Lung (tissue), 12 donors: ENCODE results near the gene PROM1. TPM values are rescaled to one million over a fixed set of nuclear protein-coding genes. Genes with fewer than 3 reads are reported as not detected.

Experiments
- ATAC-seq: fragments of 200-7000 bp; cut with Tn5 transposase; one replicate; pipeline ENCODE4 v1.9.1; 2020; ENCODE audit warnings: moderate number of reproducible peaks; ENCODE audit not compliant: insufficient read depth, low FRiP score
- DNase-seq, 3 donors: peaks; one replicate each; pipeline ENCODE4 v3.0.0-alpha.2; 2013 to 2017
- H3K27ac ChIP-seq, 2 donors: one replicate each; pipeline ENCODE4 v1.5.1; 2013; ENCODE audit warnings: mild to moderate bottlenecking in 2 of 2, moderate library complexity in 2 of 2, control low read depth in 1 of 2, inconsistent platforms in 1 of 2, low read depth in 1 of 2, low read length in 1 of 2
- H3K27me3 ChIP-seq, 3 donors: one replicate each; pipeline ENCODE4 v1.5.1; 2013; ENCODE audit warnings: low read length in 2 of 3; ENCODE audit not compliant: control insufficient read depth in 3 of 3, insufficient read depth in 3 of 3
- H3K36me3 ChIP-seq, 4 donors: one replicate each; pipeline ENCODE4 v1.5.1; 2013; ENCODE audit warnings: low read length in 4 of 4, mild to moderate bottlenecking in 1 of 4, moderate library complexity in 1 of 4; ENCODE audit not compliant: control insufficient read depth in 4 of 4, insufficient read depth in 4 of 4
- H3K4me1 ChIP-seq, 5 donors: one replicate each; pipeline ENCODE4 v1.5.1; 2013; ENCODE audit warnings: low read length in 5 of 5, mild to moderate bottlenecking in 2 of 5, moderate library complexity in 1 of 5; ENCODE audit not compliant: control insufficient read depth in 5 of 5, insufficient read depth in 5 of 5
- H3K4me3 ChIP-seq: one replicate; pipeline ENCODE4 v1.5.1; 2013; ENCODE audit warnings: mild to moderate bottlenecking, control low read depth, moderate library complexity
- H3K9ac ChIP-seq, 2 donors: one replicate each; pipeline ENCODE4 v1.5.1; 2013; ENCODE audit warnings: low read length in 2 of 2, control low read depth in 1 of 2; ENCODE audit not compliant: insufficient read depth in 1 of 2
- H3K9me3 ChIP-seq, 4 donors: one replicate each; pipeline ENCODE4 v1.5.1; 2013; ENCODE audit warnings: low read length in 3 of 4, mild to moderate bottlenecking in 1 of 4, moderate library complexity in 1 of 4; ENCODE audit not compliant: control insufficient read depth in 4 of 4, insufficient read depth in 3 of 4
- WGBS, 2 donors: extraction: QIAGEN DNeasy Blood & Tissue Kit; methylation state at CpG; one replicate each; pipeline ENCODE4 v1.1.7; 2013; 5-methylcytosine and 5-hydroxymethylcytosine counted together
- polyA plus RNA-seq, 2 donors: library from polyadenylated mRNA; stranded (reverse); fragments of 200-250 nt; gene quantifications; one replicate each; pipeline ENCODE4 v1.2.1, GENCODE V29; 2013
- total RNA-seq, 2 donors: library from RNA; depleted of rRNA in 1 of 2; stranded (reverse); fragments of >200 nt in 1 of 2; gene quantifications; one replicate each; pipeline ENCODE4 v1.2.1, GENCODE V29; 2014 to 2021
- TF ChIP-seq, protein P1 (sequence below): IDR thresholded peaks from 2 replicates; pipeline ENCODE4 v1.5.1; 2012; ENCODE audit warnings: mild to moderate bottlenecking; ENCODE audit errors: control extremely low read depth, extremely low read depth
- donor health status: control.
- donor health status: control.
- donor health status: Bipolar disorder and iron deficiency.
- donor health status: healthy.
- donor health status: DM: yes; HTN: yes; CAD: no.

PROM1 gene
- total and polyA plus RNA-seq, 4 donors = 6.7 to 49.5 (median 27.6) TPM

DNA sequence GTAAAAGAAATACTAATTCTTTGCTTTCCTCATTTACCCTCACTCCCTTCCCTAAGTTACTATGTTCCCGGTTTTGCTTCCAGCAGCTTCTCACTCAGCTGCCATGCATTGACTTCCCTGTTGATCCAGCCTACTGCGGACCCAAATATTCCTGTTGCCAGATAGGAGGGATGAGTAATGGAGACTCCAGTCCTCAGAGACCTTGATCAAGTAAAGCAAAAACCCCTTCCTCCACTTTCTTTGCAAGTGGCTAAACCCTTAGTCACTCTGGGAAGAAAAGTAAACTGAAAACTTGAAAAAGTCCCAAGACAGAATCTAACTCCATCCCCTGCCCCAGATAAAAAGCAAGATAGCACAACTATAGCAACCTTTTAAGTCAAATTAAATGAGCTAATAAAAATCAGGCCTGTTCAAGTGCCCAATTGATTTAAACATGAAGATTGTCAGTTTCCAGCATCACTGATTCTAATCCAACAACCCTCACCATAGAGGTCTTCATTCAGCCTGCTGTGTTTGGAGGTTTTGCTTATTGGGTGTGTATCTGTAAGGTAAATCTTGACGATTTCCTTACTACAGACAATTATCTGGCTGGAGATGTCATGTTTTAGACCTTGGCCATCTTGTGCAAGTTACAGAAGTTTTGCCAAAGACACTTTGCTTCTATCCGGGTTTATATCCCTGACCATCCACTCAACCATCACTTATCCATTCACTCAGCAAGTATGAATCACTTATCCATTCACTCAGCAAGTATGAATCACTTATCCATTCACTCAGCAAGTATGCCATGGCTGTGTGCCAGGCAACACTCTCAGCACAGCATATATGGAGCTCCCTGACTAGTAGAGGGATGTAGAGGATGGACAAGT is 162.9 kb downstream of the PROM1 start:
- no peak overlapping the region for H3K4me3 ChIP-seq
- DNase-seq (peak in 2 of 3 donors; percentile 25 to 45), ATAC-seq (peak; percentile 83)
- 62 to 80% methylated on average over 4 of the region's 4 CpGs for WGBS, 2 donors
- H3K36me3 ChIP-seq = no peaks in the 10 kb centered on the region
- no peaks in the 10 kb centered on the region for H3K9me3 ChIP-seq
- H3K27me3 ChIP-seq = no peaks in the 10 kb centered on the region
- H3K27ac ChIP-seq = no peak overlapping the region
- no peak overlapping the region for H3K9ac ChIP-seq
- H3K4me1 ChIP-seq = peaks cover 0 to 4% (median 0%) of the 10 kb centered on the region in 5 donors
- TF ChIP-seq, protein P1, sequence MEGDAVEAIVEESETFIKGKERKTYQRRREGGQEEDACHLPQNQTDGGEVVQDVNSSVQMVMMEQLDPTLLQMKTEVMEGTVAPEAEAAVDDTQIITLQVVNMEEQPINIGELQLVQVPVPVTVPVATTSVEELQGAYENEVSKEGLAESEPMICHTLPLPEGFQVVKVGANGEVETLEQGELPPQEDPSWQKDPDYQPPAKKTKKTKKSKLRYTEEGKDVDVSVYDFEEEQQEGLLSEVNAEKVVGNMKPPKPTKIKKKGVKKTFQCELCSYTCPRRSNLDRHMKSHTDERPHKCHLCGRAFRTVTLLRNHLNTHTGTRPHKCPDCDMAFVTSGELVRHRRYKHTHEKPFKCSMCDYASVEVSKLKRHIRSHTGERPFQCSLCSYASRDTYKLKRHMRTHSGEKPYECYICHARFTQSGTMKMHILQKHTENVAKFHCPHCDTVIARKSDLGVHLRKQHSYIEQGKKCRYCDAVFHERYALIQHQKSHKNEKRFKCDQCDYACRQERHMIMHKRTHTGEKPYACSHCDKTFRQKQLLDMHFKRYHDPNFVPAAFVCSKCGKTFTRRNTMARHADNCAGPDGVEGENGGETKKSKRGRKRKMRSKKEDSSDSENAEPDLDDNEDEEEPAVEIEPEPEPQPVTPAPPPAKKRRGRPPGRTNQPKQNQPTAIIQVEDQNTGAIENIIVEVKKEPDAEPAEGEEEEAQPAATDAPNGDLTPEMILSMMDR = no peak

DNA sequence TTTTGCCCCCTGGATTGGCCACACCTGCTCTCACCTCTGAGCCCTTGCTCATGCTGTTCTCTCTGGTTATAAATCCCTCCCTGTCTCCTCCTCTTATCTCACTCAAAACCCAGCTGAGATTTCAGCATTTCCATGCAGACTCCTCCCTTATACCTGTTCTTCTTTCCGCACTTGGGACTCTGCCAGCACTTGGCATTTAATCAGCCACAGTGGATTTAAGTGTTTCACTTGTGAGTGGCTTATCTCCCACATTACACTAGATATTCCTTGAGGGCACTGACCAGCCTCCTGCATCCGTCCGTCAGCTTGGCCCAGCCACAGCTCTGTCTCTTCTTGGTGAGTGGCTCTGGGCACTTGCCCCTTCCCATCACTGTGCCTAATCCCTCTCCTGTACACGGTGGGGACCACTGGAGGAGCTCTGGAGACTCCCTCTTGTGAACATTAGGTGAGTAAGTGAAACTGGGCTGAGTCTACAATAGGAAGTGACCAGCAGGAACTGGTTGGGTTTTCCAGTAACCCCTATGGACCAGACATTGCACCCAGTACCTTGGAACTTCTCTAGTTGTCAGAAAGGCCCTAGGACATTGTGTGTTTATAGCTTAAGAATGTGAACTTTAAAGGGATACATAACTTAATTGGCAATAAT is 165.2 kb downstream of the PROM1 start:
- ATAC-seq (peak; percentile 63), DNase-seq (peak in 2 of 3 donors; percentile 19 to 48)
- H3K27ac ChIP-seq = no peak overlapping the region
- H3K4me3 ChIP-seq = no peak overlapping the region
- H3K27me3 ChIP-seq = no peaks in the 10 kb centered on the region
- TF ChIP-seq, protein P1 = no peak
- H3K36me3 ChIP-seq = no peaks in the 10 kb centered on the region
- no peak overlapping the region for H3K9ac ChIP-seq
- H3K4me1 ChIP-seq = peaks cover 0 to 4% (median 0%) of the 10 kb centered on the region in 5 donors
- WGBS, 2 donors = 48 to 75% methylated on average over 4 of the region's 4 CpGs
- H3K9me3 ChIP-seq = no peaks in the 10 kb centered on the region

Other genes starting within 250 kb of the PROM1 start
- gene FGFBP1, start 145.3 kb downstream of the PROM1 start, total RNA-seq = 10 to 100 TPM in 1 of 2 donors, not detected in 1; 19.7 TPM
- gene FGFBP1, start 145.3 kb downstream of the PROM1 start, polyA plus RNA-seq = 10 to 100 TPM in 1 of 2 donors, 1 to 10 TPM in 1; 7.1 to 45.7 TPM
- gene FGFBP2, start 120.8 kb downstream of the PROM1 start, total RNA-seq = 1 to 10 TPM; 1.1 to 1.6 TPM
- 1 to 10 TPM in 1 of 2 donors, under 1 TPM in 1; 0.47 to 2.8 TPM for gene FGFBP2, start 120.8 kb downstream of the PROM1 start, polyA plus RNA-seq
- 100 to 1,000 TPM in 1 of 2 donors, 10 to 100 TPM in 1; 39.1 to 102 TPM for gene TAPT1, start 142.4 kb upstream of the PROM1 start, total RNA-seq
- 10 to 100 TPM; 13.8 to 21.3 TPM for gene TAPT1, start 142.4 kb upstream of the PROM1 start, polyA plus RNA-seq